ENCODE results near the gene SCART1.

SCART1 gene

GRCh38 chr10:133515471-133515870 lies 61.7 kb downstream of the SCART1 start:
- TF ChIP-seq GATA3 (IDR thresholded peaks at IDR 0.05; ENCODE audit: low read depth, low read length) = no peak

- TF ChIP-seq GATA2 (IDR thresholded peaks at IDR 0.05; ENCODE audit: low read depth, low read length) (no peak), GATA3 (IDR thresholded peaks at IDR 0.05; ENCODE audit: low read depth, low read length) (no peak)
Observed at GRCh38 chr10:133516057-133516456, 62.3 kb downstream of the SCART1 start.

Data from SH-SY5Y (cell line).